ENCODE data around the gene NFKBIE. TPM values are rescaled to one million over a fixed set of nuclear protein-coding genes. Genes with fewer than 3 reads are reported as not detected.

The NFKBIE gene
- total and polyA plus RNA-seq, 2 of the 13 experiments (the other 11 are each of a cell fraction or from before 2014, with no cell fraction given), result 6.7 to 14.5 TPM

- TF ChIP-seq REST (IDR thresholded peaks at IDR 0.05; ENCODE audit: borderline replicate concordance in 1 of 2, low read depth in 1 of 2, low read length in 2 of 2), result no peak
- TF ChIP-seq ZNF225 (CRISPR knock-in tag; IDR thresholded peaks at IDR 0.05), result no peak
- TF ChIP-seq, protein P1, sequence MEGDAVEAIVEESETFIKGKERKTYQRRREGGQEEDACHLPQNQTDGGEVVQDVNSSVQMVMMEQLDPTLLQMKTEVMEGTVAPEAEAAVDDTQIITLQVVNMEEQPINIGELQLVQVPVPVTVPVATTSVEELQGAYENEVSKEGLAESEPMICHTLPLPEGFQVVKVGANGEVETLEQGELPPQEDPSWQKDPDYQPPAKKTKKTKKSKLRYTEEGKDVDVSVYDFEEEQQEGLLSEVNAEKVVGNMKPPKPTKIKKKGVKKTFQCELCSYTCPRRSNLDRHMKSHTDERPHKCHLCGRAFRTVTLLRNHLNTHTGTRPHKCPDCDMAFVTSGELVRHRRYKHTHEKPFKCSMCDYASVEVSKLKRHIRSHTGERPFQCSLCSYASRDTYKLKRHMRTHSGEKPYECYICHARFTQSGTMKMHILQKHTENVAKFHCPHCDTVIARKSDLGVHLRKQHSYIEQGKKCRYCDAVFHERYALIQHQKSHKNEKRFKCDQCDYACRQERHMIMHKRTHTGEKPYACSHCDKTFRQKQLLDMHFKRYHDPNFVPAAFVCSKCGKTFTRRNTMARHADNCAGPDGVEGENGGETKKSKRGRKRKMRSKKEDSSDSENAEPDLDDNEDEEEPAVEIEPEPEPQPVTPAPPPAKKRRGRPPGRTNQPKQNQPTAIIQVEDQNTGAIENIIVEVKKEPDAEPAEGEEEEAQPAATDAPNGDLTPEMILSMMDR (CRISPR knock-in tag; IDR thresholded peaks at IDR 0.05), result no peak
- TF ChIP-seq PRDM10 (CRISPR knock-in tag; IDR thresholded peaks at IDR 0.05; ENCODE audit: low read depth), result no peak
- TF ChIP-seq HNRNPUL1 (IDR thresholded peaks at IDR 0.05; ENCODE audit: low read depth, low read length), result no peak
- TF ChIP-seq, protein P2, sequence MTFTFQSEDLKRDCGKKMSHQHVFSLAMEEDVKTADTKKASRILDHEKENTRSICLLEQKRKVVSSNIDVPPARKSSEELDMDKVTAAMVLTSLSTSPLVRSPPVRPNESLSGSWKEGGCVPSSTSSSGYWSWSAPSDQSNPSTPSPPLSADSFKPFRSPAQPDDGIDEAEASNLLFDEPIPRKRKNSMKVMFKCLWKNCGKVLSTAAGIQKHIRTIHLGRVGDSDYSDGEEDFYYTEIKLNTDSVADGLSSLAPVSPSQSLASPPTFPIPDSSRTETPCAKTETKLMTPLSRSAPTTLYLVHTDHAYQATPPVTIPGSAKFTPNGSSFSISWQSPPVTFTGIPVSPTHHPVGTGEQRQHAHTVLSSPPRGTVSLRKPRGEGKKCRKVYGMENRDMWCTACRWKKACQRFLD (CRISPR knock-in tag; IDR thresholded peaks at IDR 0.05; ENCODE audit: borderline replicate concordance), result no peak
- TF ChIP-seq ZNF564 (CRISPR knock-in tag; IDR thresholded peaks at IDR 0.05), result no peak
- TF ChIP-seq ZNF224 (CRISPR knock-in tag; IDR thresholded peaks at IDR 0.05), result no peak
- no peak for TF ChIP-seq ZMYM3 (CRISPR knock-in tag; IDR thresholded peaks at IDR 0.05)
- no peak for TF ChIP-seq ZNF878 (CRISPR knock-in tag; IDR thresholded peaks at IDR 0.05)
- TF ChIP-seq, protein P3, sequence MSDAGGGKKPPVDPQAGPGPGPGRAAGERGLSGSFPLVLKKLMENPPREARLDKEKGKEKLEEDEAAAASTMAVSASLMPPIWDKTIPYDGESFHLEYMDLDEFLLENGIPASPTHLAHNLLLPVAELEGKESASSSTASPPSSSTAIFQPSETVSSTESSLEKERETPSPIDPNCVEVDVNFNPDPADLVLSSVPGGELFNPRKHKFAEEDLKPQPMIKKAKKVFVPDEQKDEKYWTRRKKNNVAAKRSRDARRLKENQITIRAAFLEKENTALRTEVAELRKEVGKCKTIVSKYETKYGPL (CRISPR knock-in tag; IDR thresholded peaks at IDR 0.05), result no peak
- TF ChIP-seq PHB2 (IDR thresholded peaks at IDR 0.05; ENCODE audit: partially characterized antibody), result no peak
- no peak for TF ChIP-seq ZSCAN29 (CRISPR knock-in tag; conservative IDR thresholded peaks at IDR 0.05)
- no peak for TF ChIP-seq FOXK2 (IDR thresholded peaks at IDR 0.05)
- TF ChIP-seq MAFG (CRISPR knock-in tag; IDR thresholded peaks at IDR 0.05), result no peak
- no peak for TF ChIP-seq ZNF576 (CRISPR knock-in tag; IDR thresholded peaks at IDR 0.05)
- no peak for TF ChIP-seq RAD21 (CRISPR knock-in tag; IDR thresholded peaks at IDR 0.05)
These were observed 13.5 kb downstream of the NFKBIE start (continued) for GRCh38 chr6:44251576-44252524.

Data from HepG2 (cell line).